ENCODE results near the gene AMACR.

AMACR gene

DNA sequence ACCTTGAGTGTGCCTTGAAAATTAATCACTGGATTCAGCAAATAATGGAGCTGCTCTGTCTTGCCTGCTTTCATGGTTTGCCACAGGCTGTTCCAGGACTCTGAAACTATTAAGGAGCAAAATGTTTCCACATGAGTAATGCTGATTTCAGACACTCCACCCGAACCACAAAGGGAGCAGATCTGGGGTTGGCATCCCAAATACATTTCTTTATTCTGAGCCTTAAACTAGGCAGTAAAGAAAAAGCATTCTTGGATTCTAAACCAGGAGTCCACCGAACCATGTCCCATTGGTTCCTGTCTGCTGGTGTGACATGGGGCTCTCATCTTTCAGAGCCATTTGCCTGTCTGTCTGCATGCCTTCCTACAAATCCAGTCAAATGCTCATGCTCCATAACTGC, 45.3 kb upstream of the AMACR start:
- H3K4me3 ChIP-seq (replicated peaks; ENCODE audit: low read depth, low read length), result no peak overlapping the region

DNA sequence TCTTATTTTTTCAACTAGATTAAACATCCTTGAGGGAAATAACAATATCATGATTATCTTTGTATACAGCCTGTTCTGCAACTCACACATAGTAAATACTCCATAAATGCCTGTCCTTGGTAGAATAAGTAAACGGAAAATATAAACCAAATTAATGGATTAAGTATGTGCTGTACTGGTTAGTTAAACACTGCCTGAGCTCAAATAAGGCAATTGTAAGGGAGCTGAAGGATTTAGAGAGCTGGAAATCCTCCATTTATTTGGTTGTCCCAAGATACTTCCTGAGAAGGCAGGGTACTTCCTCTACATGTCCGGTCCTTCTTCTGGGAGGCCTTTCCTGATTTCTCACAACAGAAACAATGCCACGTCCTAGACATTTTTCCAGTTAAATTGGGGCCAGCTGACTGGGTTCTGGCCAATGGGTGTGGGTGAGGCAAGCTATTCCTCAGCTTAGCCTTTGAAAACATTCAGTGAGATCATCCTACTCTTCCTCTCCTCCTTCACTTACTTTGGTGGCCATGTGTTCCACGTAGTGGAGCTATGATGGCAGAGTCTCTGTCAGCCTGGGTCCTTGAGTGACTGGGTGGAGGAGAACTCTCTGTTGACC, 43.6 kb upstream of the AMACR start:
- DNase-seq (ENCODE audit: low read depth), result no peak
- TF ChIP-seq, protein P1, sequence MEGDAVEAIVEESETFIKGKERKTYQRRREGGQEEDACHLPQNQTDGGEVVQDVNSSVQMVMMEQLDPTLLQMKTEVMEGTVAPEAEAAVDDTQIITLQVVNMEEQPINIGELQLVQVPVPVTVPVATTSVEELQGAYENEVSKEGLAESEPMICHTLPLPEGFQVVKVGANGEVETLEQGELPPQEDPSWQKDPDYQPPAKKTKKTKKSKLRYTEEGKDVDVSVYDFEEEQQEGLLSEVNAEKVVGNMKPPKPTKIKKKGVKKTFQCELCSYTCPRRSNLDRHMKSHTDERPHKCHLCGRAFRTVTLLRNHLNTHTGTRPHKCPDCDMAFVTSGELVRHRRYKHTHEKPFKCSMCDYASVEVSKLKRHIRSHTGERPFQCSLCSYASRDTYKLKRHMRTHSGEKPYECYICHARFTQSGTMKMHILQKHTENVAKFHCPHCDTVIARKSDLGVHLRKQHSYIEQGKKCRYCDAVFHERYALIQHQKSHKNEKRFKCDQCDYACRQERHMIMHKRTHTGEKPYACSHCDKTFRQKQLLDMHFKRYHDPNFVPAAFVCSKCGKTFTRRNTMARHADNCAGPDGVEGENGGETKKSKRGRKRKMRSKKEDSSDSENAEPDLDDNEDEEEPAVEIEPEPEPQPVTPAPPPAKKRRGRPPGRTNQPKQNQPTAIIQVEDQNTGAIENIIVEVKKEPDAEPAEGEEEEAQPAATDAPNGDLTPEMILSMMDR (IDR thresholded peaks at IDR 0.05; ENCODE audit: low read length, missing control alignments), result no peak

More for the DNA sequence above, 45.3 kb upstream of the AMACR start:
- peak; percentile 51 for DNase-seq (ENCODE audit: low read depth)
- TF ChIP-seq, protein P1 (IDR thresholded peaks at IDR 0.05; ENCODE audit: low read length, missing control alignments), result no peak

DNA sequence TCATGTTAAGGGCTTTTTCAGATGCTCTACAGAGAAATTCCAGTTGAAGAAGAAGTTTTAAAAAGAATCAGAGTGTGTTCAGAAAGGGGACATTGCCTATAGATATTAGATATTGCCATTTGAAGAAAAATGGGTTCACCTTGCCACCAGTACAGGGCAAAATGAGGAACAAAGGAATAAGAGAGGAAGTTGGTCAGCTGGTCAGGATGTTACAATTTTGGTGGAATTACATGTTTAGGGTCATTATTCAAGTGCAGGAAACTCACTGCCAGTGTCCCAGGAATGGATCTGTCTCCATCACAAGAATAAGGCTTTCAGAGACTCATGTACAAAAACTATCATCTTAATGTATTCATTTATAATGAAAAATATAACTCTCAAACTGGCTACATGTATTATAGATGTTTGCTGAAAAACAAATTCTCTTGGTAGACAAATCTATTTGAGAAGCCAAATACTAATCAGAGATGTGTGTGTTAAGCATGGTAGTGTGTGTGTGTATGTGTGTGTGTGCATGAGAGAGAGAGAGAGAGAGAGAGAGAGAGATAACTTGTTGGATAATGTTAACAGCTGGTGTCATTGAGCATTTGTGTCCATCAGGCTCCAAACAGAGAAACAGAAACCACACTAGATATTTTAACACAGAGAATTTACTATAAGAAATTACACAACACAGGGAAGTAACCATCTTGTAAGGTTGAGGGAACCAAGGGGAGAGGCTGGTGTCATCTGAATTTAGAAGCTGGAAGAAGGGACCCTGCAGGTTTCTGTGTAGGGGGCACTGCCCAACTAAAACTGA, 40.1 kb upstream of the AMACR start:
- DNase-seq (ENCODE audit: low read depth), result no peak
- H3K4me3 ChIP-seq (replicated peaks; ENCODE audit: low read depth, low read length), result no peak overlapping the region
- TF ChIP-seq, protein P1 (IDR thresholded peaks at IDR 0.05; ENCODE audit: low read length, missing control alignments), result no peak

More for the DNA sequence above, 43.6 kb upstream of the AMACR start:
- H3K4me3 ChIP-seq (replicated peaks; ENCODE audit: low read depth, low read length), result no peak overlapping the region

DNA sequence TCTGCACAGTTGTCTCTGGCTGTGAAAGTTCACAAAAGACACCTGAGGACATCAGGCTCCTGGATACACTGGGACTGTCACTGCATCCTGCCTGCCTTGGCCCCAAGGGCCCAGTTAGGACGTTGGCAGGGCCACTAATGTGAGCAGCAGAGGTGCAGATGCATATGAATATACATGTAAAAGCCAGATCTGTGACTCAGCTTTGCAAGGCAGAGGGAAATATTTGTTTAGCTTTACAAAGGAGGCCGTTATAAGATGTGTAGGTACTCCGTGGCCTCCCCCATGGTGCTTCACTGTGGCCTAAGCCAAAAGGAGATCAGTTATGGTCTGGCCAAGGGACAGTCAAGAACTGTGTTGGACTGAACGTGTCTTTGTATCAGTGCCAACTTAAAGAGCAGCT, 39.3 kb upstream of the AMACR start:
- TF ChIP-seq, protein P1 (IDR thresholded peaks at IDR 0.05; ENCODE audit: low read length, missing control alignments), result no peak
- DNase-seq (ENCODE audit: low read depth), result no peak

DNA sequence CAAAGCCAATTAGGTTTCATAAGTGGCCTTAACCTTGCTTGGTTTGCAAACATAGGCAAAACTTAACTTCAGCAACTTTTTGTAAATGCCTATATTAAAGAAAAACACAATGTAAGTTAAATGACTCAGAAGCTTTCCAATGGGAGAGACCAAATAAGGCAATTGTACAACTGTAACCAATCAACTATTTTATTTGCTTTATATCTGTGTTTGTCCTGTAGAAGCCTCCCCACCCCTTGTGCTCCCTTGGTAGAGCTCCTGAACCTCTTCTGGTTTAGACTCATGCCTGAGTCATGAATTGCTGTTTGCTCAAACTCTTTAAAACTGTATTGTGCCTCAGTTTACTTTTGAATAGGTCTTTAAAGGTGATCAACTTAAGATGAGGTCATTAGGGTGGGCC, 38.1 kb upstream of the AMACR start:
- TF ChIP-seq, protein P1 (IDR thresholded peaks at IDR 0.05; ENCODE audit: low read length, missing control alignments), result no peak
- H3K4me3 ChIP-seq (replicated peaks; ENCODE audit: low read depth, low read length), result no peak overlapping the region
- DNase-seq (ENCODE audit: low read depth), result peak; percentile 23

More for the DNA sequence above, 39.3 kb upstream of the AMACR start:
- no peak overlapping the region for H3K4me3 ChIP-seq (replicated peaks; ENCODE audit: low read depth, low read length)

DNA sequence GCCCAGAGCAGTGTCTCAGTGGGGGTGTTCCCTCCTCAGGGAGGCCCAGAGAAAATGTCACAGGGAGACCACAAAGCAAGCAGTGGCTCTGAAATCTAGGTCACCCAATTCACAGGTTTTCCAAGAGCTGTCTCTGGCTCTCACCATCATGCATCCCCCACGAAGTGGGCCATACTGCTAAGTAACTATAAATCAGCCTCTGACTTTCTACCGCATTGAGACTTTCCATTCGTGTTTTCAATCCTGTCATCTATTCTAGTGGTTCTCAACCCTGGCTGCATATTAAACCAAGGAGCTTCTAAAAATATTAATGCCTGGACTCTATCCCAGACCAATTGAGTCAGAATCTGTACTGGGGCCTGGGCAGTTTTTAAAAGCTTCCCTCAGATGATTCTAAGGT, 37.2 kb upstream of the AMACR start:
- no peak overlapping the region for H3K4me3 ChIP-seq (replicated peaks; ENCODE audit: low read depth, low read length)
- TF ChIP-seq, protein P1 (IDR thresholded peaks at IDR 0.05; ENCODE audit: low read length, missing control alignments), result no peak
- DNase-seq (ENCODE audit: low read depth), result no peak

Measured in fibroblast of pulmonary artery (primary cell).